ENCODE measurements around the gene SAP30BP.
"Not testable (repeated sequence)": the region's sequence is repeated elsewhere in the genome, so short reads cannot be mapped to it uniquely, and the experiment has no call there.

SAP30BP gene

DNA sequence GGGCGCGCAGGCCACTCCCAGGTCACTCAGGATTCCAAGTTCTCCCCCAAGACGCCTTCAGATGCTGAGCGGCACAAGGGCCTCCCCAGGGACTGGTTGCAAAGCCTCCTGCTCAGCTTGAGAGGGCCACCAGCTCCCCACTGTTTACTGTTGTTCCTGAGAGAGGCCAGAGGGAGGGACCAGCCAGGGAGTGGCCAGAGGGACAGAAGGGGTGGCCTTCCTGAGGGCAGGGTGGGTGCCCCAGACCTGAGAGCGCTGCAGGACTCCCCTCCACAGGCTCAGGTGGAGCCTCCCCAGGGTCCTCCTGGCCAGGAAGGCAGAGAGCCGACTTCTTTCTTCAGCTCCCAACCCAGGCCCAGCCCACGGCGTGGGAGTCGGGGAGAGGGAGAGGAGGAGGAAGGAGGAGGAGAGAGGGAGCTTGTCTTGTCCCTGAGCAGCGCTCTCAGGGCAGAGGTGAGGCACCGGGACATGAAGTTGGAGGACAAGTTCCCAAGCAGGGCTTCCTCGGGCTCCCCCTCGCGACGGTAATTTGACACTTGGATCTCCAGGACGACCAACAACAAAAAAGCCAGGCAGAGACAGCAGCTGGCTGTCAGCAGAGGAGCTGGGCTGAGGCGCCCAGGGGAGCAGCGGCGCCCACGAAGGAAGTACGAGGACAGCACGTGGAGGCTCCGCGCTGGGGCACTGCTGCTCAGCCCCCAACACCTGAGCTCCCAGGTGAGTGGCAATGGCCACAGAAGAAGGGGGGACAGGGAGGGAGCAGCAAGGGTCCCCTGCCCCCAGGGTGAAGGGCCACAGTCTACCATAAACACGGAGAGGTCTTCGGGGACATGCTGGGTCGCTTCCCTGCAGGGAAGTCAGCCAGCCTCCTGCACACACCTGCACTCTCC lies 33.4 kb upstream of the SAP30BP start:
- Histone ChIP-seq H3K36me3 (ENCODE audit: control insufficient read depth, insufficient read depth, low read length) (no peaks in the 10 kb centered on the region), H3K9me3 (ENCODE audit: control insufficient read depth, low read length) (no peaks in the 10 kb centered on the region), H3K4me1 (ENCODE audit: control insufficient read depth, insufficient read depth, low read length, poor library complexity, severe bottlenecking) (peaks cover 6% of the 10 kb centered on the region), H3K27me3 (replicated peaks; ENCODE audit: control insufficient read depth, insufficient read depth, low read length, poor library complexity, severe bottlenecking) (no peaks in the 10 kb centered on the region), H3K4me3 (ENCODE audit: insufficient read depth, low read depth, low read length, poor library complexity, severe bottlenecking) (no peak overlapping the region), H3K27ac (ENCODE audit: insufficient read depth, low read length, poor library complexity, severe bottlenecking) (no peak overlapping the region)
- peak in 2 of 3 donors; percentile 13 to 14 for DNase-seq

DNA sequence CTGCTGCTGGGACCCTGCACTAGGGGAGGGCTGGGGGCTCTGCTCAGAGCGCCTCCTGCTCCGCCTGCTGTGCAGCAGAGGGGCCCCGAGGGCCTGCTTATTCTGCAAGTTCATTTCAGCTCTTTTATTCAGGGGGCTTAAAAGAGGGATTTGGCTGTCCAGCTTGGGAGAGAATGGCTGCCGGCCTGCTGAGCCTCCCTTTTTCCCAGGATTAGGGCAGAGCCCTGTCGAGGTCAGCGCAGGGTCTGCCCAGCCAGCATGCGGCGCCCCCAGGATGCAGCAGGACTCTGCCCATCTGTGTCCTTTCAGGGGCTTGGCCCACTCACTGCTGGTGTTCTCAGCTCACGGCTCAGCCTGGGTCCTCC lies 32.8 kb upstream of the SAP30BP start:
- Histone ChIP-seq H3K4me3 (ENCODE audit: insufficient read depth, low read depth, low read length, poor library complexity, severe bottlenecking) (no peak overlapping the region), H3K36me3 (ENCODE audit: control insufficient read depth, insufficient read depth, low read length) (no peaks in the 10 kb centered on the region), H3K27ac (ENCODE audit: insufficient read depth, low read length, poor library complexity, severe bottlenecking) (no peak overlapping the region)

DNA sequence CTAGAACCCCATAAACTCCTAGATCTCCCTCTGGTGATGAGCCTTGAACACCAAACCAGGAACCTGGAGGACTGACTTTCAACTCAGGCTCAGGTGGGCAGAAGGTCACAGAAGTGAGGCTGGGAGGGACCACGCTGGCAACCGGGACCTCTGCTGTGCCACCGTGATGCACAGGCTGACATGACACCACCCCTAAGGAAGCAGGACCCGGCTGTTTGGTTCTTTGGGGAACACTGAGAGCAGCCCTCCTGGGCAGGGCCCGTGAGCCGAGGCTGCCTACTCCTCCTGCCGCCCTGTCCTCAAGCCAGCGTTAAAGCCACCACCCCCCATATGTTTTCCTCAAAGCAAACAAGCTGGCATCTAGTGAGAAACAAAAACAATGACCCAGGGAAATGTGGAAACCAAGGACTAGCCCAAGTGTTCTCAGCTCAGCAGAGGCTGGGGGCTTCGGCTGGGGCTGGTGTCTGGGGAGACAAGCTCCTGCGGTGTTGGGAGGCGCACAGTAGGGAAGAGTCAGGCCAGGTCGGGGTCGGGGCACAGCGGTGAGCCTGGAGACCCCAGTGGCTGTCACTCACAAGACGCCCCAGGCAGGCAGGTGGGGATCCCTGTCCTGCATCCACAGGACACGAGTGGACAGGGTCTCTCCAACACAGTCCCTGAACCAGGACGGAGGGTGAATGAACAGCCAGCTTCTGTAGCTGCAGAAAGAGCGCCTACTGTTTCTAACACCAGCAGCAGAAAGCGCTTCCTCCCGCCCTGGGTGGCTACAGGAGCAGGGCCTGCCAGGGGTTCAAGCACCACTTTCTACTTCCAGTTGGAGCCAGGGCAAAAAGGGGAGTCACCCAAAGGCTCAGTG lies 32.2 kb upstream of the SAP30BP start:
- no peaks in the 10 kb centered on the region for H3K9me3 ChIP-seq (ENCODE audit: control insufficient read depth, low read length)
- H3K4me3 ChIP-seq (ENCODE audit: insufficient read depth, low read depth, low read length, poor library complexity, severe bottlenecking): no peak overlapping the region
- H3K27me3 ChIP-seq (replicated peaks; ENCODE audit: control insufficient read depth, insufficient read depth, low read length, poor library complexity, severe bottlenecking): no peaks in the 10 kb centered on the region
- H3K27ac ChIP-seq (ENCODE audit: insufficient read depth, low read length, poor library complexity, severe bottlenecking): no peak overlapping the region
- DNase-seq: no peak
- H3K36me3 ChIP-seq (ENCODE audit: control insufficient read depth, insufficient read depth, low read length): no peaks in the 10 kb centered on the region
- peaks cover 6% of the 10 kb centered on the region for H3K4me1 ChIP-seq (ENCODE audit: control insufficient read depth, insufficient read depth, low read length, poor library complexity, severe bottlenecking)

More for the DNA sequence above, 32.8 kb upstream of the SAP30BP start:
- DNase-seq: no peak
- no peaks in the 10 kb centered on the region for H3K9me3 ChIP-seq (ENCODE audit: control insufficient read depth, low read length)
- no peaks in the 10 kb centered on the region for H3K27me3 ChIP-seq (replicated peaks; ENCODE audit: control insufficient read depth, insufficient read depth, low read length, poor library complexity, severe bottlenecking)
- peaks cover 6% of the 10 kb centered on the region for H3K4me1 ChIP-seq (ENCODE audit: control insufficient read depth, insufficient read depth, low read length, poor library complexity, severe bottlenecking)

DNA sequence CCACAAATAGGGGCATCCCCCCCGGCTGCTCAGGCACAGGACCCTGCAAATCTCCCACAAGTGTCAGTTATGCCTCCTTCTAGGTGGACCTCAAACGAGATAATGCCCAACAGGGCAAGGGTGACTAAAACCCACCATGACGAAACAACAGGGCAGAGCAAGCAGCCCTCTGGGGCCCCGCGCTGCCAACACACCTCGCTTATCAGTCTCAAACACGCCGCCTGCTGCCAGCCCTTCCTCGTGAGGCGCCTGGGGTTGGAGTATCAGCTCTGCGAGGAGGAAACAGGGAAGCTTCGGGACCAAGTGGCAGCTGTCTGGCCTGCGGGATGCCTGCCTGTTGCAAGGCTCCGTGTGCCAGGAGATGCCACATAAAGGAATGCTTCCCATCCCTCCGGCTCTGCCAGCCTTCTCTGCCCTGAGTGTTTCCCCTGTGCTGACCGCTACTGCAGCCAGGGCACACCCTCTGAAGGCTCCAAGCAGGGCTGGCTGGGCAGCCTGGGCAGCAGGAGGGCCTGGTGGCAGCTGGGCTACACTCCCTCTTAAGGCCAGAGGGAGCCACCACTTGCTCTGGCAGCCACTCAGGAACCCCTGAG lies 31.4 kb upstream of the SAP30BP start:
- DNase-seq: no peak
- no peak overlapping the region for H3K4me3 ChIP-seq (ENCODE audit: insufficient read depth, low read depth, low read length, poor library complexity, severe bottlenecking)
- no peak overlapping the region for H3K27ac ChIP-seq (ENCODE audit: insufficient read depth, low read length, poor library complexity, severe bottlenecking)
- no peaks in the 10 kb centered on the region for H3K27me3 ChIP-seq (replicated peaks; ENCODE audit: control insufficient read depth, insufficient read depth, low read length, poor library complexity, severe bottlenecking)
- H3K9me3 ChIP-seq (ENCODE audit: control insufficient read depth, low read length): no peaks in the 10 kb centered on the region
- H3K36me3 ChIP-seq (ENCODE audit: control insufficient read depth, insufficient read depth, low read length): no peaks in the 10 kb centered on the region
- peaks cover 6% of the 10 kb centered on the region for H3K4me1 ChIP-seq (ENCODE audit: control insufficient read depth, insufficient read depth, low read length, poor library complexity, severe bottlenecking)

DNA sequence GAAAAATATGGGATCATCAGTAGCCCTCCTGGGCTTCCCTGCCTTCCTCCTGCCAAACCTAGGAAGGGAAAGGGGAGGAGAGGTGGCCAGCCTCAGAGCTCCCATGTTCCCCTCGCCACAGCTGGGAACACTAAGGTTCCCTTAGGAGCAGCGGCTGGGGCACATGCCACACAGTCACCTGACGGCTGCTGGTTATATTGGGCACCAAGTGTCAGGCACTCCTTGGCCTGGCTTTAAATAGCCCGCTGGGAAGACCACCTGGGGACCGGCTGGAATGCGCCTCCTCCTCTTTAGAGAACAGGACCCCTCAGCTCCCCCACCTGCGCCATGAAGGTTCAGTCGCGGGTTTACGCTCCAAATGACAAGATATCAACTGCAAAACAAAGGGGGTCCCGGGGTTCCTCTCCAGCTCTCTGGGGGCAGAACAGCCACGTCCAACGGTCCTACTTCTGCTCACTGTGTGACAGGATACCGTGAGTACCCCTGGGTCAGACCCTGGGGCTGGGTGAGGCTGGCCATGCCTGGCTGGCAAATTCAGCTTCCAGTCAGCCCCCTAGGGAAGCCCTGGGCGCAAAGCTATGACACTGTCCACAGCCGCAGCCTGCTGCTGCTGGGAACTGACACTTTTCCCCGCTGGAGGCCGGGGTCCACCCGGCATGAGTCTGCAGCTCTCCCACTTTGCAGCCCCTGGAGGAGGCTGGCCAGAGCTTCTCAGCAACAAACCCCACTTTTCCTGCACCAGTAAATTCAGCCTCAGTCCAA lies 30.6 kb upstream of the SAP30BP start:
- Histone ChIP-seq H3K36me3 (ENCODE audit: control insufficient read depth, insufficient read depth, low read length) (no peaks in the 10 kb centered on the region), H3K27ac (ENCODE audit: insufficient read depth, low read length, poor library complexity, severe bottlenecking) (no peak overlapping the region), H3K4me1 (ENCODE audit: control insufficient read depth, insufficient read depth, low read length, poor library complexity, severe bottlenecking) (peaks cover 6% of the 10 kb centered on the region), H3K4me3 (ENCODE audit: insufficient read depth, low read depth, low read length, poor library complexity, severe bottlenecking) (no peak overlapping the region), H3K27me3 (replicated peaks; ENCODE audit: control insufficient read depth, insufficient read depth, low read length, poor library complexity, severe bottlenecking) (no peaks in the 10 kb centered on the region), H3K9me3 (ENCODE audit: control insufficient read depth, low read length) (no peaks in the 10 kb centered on the region)
- no peak for DNase-seq

DNA sequence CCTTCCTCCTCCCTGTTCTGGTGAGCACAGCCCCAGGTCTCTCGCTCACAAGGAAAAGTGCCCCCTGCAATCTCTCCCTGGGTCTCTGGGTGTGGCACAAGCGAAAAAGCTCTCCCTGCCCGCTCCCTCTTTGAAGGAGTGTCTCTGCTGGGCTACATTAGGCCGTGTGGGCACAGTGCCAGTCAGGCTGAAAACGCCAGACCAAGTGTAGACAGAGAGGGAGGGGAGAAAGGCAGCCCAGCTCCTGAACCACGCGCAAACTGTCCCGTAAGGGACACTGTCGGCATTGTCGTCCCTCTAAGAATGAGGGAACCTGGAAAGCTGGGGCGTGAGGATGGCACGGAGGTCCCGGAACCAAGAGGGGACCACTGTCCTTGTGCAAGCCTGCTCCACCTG lies 30.0 kb upstream of the SAP30BP start:
- no peak for DNase-seq
- Histone ChIP-seq H3K4me1 (ENCODE audit: control insufficient read depth, insufficient read depth, low read length, poor library complexity, severe bottlenecking) (peaks cover 6% of the 10 kb centered on the region), H3K4me3 (ENCODE audit: insufficient read depth, low read depth, low read length, poor library complexity, severe bottlenecking) (no peak overlapping the region), H3K27ac (ENCODE audit: insufficient read depth, low read length, poor library complexity, severe bottlenecking) (no peak overlapping the region), H3K9me3 (ENCODE audit: control insufficient read depth, low read length) (no peaks in the 10 kb centered on the region), H3K36me3 (ENCODE audit: control insufficient read depth, insufficient read depth, low read length) (no peaks in the 10 kb centered on the region), H3K27me3 (replicated peaks; ENCODE audit: control insufficient read depth, insufficient read depth, low read length, poor library complexity, severe bottlenecking) (no peaks in the 10 kb centered on the region)

DNA sequence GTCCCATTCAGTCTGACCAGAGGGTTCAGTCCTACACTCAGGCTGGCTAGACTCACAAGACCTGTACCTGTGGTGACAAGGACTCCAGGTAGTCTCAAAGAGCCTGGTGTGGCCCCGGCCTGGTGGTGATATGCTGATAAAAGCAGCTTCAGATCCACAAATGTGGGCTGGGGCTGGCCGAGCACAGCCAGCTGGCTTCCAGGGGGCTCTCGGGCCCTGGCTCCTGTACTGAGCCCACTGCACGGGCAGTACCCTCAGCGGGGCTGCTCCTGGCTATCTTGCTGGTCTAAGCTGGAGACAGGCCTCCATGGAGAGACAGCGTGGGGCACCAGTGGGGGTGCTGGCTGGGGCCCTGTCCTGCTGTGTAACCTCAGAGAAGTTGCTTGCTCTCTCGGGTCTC lies 29.6 kb upstream of the SAP30BP start:
- Histone ChIP-seq H3K4me1 (ENCODE audit: control insufficient read depth, insufficient read depth, low read length, poor library complexity, severe bottlenecking) (peaks cover 6% of the 10 kb centered on the region), H3K4me3 (ENCODE audit: insufficient read depth, low read depth, low read length, poor library complexity, severe bottlenecking) (no peak overlapping the region), H3K36me3 (ENCODE audit: control insufficient read depth, insufficient read depth, low read length) (no peaks in the 10 kb centered on the region), H3K27ac (ENCODE audit: insufficient read depth, low read length, poor library complexity, severe bottlenecking) (no peak overlapping the region), H3K27me3 (replicated peaks; ENCODE audit: control insufficient read depth, insufficient read depth, low read length, poor library complexity, severe bottlenecking) (no peaks in the 10 kb centered on the region), H3K9me3 (ENCODE audit: control insufficient read depth, low read length) (no peaks in the 10 kb centered on the region)
- no peak for DNase-seq

DNA sequence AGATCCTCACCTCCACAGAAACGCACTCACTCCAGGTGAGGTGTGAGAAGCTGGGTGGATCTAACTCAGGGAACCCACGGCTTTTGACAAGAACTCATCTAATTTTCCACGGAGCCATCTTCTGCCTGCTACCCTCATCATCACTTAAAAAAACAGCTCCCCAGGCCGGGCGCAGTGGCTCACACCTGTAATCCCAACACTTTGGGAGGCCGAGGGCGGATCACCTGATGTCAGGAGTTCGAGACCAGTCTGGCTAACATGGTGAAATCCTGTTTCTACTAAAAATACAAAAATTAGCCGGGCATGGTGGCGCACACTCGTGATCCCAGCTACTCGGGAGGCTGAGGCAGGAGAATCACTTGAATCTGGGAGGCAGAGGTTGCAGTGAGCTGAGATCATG lies 29.1 kb upstream of the SAP30BP start:
- not testable (repeated sequence) for H3K36me3 ChIP-seq (ENCODE audit: control insufficient read depth, insufficient read depth, low read length); H3K4me1 ChIP-seq (ENCODE audit: control insufficient read depth, insufficient read depth, low read length, poor library complexity, severe bottlenecking); H3K27me3 ChIP-seq (replicated peaks; ENCODE audit: control insufficient read depth, insufficient read depth, low read length, poor library complexity, severe bottlenecking); DNase-seq; H3K27ac ChIP-seq (ENCODE audit: insufficient read depth, low read length, poor library complexity, severe bottlenecking); H3K9me3 ChIP-seq (ENCODE audit: control insufficient read depth, low read length); H3K4me3 ChIP-seq (ENCODE audit: insufficient read depth, low read depth, low read length, poor library complexity, severe bottlenecking)

DNA sequence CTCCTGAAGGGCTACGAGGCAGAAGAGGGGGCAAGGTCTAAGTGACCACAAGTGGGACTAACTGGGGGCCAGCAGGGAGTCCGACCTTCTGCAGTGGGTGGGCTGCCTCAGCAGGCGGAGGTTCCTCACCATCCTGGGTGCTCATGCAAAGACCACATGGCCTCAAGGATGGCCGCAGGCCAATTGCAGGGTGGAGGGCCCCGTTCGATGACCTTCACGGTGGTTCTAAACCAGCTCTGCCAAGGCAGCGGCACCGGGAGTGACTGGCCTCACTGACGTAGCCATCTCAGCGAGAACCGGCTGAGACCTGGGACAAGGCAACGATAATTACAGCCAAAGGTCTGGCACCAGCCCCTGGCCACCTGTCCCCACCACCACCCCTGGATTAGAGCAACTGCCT lies 28.2 kb upstream of the SAP30BP start:
- Histone ChIP-seq H3K27me3 (replicated peaks; ENCODE audit: control insufficient read depth, insufficient read depth, low read length, poor library complexity, severe bottlenecking) (no peaks in the 10 kb centered on the region), H3K36me3 (ENCODE audit: control insufficient read depth, insufficient read depth, low read length) (no peaks in the 10 kb centered on the region)

More for the DNA sequence above, 28.2 kb upstream of the SAP30BP start:
- H3K9me3 ChIP-seq (ENCODE audit: control insufficient read depth, low read length): no peaks in the 10 kb centered on the region
- H3K4me1 ChIP-seq (ENCODE audit: control insufficient read depth, insufficient read depth, low read length, poor library complexity, severe bottlenecking): no peaks in the 10 kb centered on the region
- H3K4me3 ChIP-seq (ENCODE audit: insufficient read depth, low read depth, low read length, poor library complexity, severe bottlenecking): no peak overlapping the region
- no peak for DNase-seq
- H3K27ac ChIP-seq (ENCODE audit: insufficient read depth, low read length, poor library complexity, severe bottlenecking): no peak overlapping the region
